ENCODE results near the gene ETFB. TPM values are rescaled to one million over a fixed set of nuclear protein-coding genes. Genes with fewer than 3 reads are reported as not detected.

The ETFB gene
- total RNA-seq, 1 experiment from 2014 or later, result 140 TPM

GRCh38 chr19:51326216-51327065 is 39.7 kb downstream of the ETFB start:
- no peak overlapping the region for H3K4me3 ChIP-seq (replicated peaks in 1 of 2; ENCODE audit: low read depth in 1 of 2, low read length in 2 of 2)
- ATAC-seq (no peak), DNase-seq (ENCODE audit: low read depth, low spot score) (no peak)
- no peaks in the 10 kb centered on the region for H3K79me2 ChIP-seq (ENCODE audit: insufficient read depth, low read length)
- peaks cover 8% of the 10 kb centered on the region; the same call in 1 of the 2 replicates for H3K27me3 ChIP-seq (ENCODE audit: insufficient read depth, low read length)
- H3K36me3 ChIP-seq (ENCODE audit: control insufficient read depth in 1 of 2, insufficient read depth in 2 of 2, low read length in 2 of 2), result no peaks in the 10 kb centered on the region
- ChIA-PET RAD21 (ENCODE audit: low non-redundant PET in 1 of 2, low total read pairs in 2 of 2, uncharacterized antibody in 2 of 2, unreplicated experiment in 2 of 2) (no interaction called here), CTCF (no interaction called here), POLR2A (no interaction called here)
- no TSS peak for BruUV-seq (replicated peaks)
- TF ChIP-seq YY1 (IDR thresholded peaks at IDR 0.05; ENCODE audit: extremely low read depth, insufficient replicate concordance, low read depth, low read length) (no peak), EZH2phosphoT487 (IDR thresholded peaks at IDR 0.05; ENCODE audit: borderline replicate concordance) (no peak), ZFX (IDR thresholded peaks at IDR 0.05) (no peak), EZH2 (IDR thresholded peaks at IDR 0.05) (no peak), CEBPB (IDR thresholded peaks at IDR 0.05; ENCODE audit: low read depth) (no peak)
- H3K4me1 ChIP-seq (ENCODE audit: control insufficient read depth in 1 of 2, insufficient read depth in 2 of 2, low read length in 2 of 2), result peaks cover 2 to 10% of the 10 kb centered on the region in 2 experiments; a peak in 2 of 4 replicates
- H3K9me2 ChIP-seq (ENCODE audit: insufficient read depth), result no peaks in the 10 kb centered on the region
- no peak overlapping the region for H3K27ac ChIP-seq (ENCODE audit: low read depth, low read length)
- H3K4me2 ChIP-seq (ENCODE audit: low read length), result no peak overlapping the region
- no peak overlapping the region for H3K9ac ChIP-seq (ENCODE audit: low read length)
- intact Hi-C loops (cut with micrococcal nuclease), result no loop called here
- H2AFZ ChIP-seq (ENCODE audit: low read depth, low read length, poor library complexity, severe bottlenecking), result no peak overlapping the region
- no peaks in the 10 kb centered on the region for H3K9me3 ChIP-seq (ENCODE audit: control insufficient read depth in 1 of 2, insufficient read depth in 1 of 2, low read depth in 1 of 2, low read length in 2 of 2)
- H4K20me1 ChIP-seq (ENCODE audit: insufficient read depth), result no peaks in the 10 kb centered on the region

GRCh38 chr19:51325161-51325976 is 40.8 kb downstream of the ETFB start:
- no TSS peak for BruUV-seq (replicated peaks)
- no peak for DNase-seq (ENCODE audit: low read depth, low spot score)
- CTCF ChIA-PET, result interaction anchor here (1.5 kb wide), 1 partner anchor 14 kb away, joined by 10 read pairs; no protein-coding TSS in a partner anchor
- no peak overlapping the region for H3K4me2 ChIP-seq (ENCODE audit: low read length)
- no peak overlapping the region for H3K9ac ChIP-seq (ENCODE audit: low read length)
- intact Hi-C loops (cut with micrococcal nuclease), result no loop called here
- no peak overlapping the region for H3K27ac ChIP-seq (ENCODE audit: low read depth, low read length)
- H4K20me1 ChIP-seq (ENCODE audit: insufficient read depth), result no peaks in the 10 kb centered on the region
- peaks cover 2 to 10% of the 10 kb centered on the region in 2 experiments; a peak in 2 of 4 replicates for H3K4me1 ChIP-seq (ENCODE audit: control insufficient read depth in 1 of 2, insufficient read depth in 2 of 2, low read length in 2 of 2)
- H3K27me3 ChIP-seq (ENCODE audit: insufficient read depth, low read length), result peaks cover 8% of the 10 kb centered on the region; the same call in 1 of the 2 replicates
- H3K9me3 ChIP-seq (ENCODE audit: control insufficient read depth in 1 of 2, insufficient read depth in 1 of 2, low read depth in 1 of 2, low read length in 2 of 2), result no peaks in the 10 kb centered on the region
- H3K4me3 ChIP-seq (replicated peaks in 1 of 2; ENCODE audit: low read depth in 1 of 2, low read length in 2 of 2), result no peak overlapping the region
- H2AFZ ChIP-seq (ENCODE audit: low read depth, low read length, poor library complexity, severe bottlenecking), result no peak overlapping the region
- POLR2A ChIA-PET, result no interaction called here
- H3K9me2 ChIP-seq (ENCODE audit: insufficient read depth), result no peaks in the 10 kb centered on the region
- no peak for ATAC-seq
- no peaks in the 10 kb centered on the region for H3K79me2 ChIP-seq (ENCODE audit: insufficient read depth, low read length)
- TF ChIP-seq MAX (IDR thresholded peaks at IDR 0.05), result no peak
- no peak for TF ChIP-seq FOSL1 (IDR thresholded peaks at IDR 0.05; ENCODE audit: low read depth)
- no peak for TF ChIP-seq ATF3 (IDR thresholded peaks at IDR 0.05)
- no peak for TF ChIP-seq CEBPB (IDR thresholded peaks at IDR 0.05; ENCODE audit: low read depth)
- no peak for TF ChIP-seq YY1 (IDR thresholded peaks at IDR 0.05; ENCODE audit: extremely low read depth, insufficient replicate concordance, low read depth, low read length)
- no peak for TF ChIP-seq POLR2AphosphoS5 (IDR thresholded peaks at IDR 0.05; ENCODE audit: low read depth, low read length)
- no peak for TF ChIP-seq JUND (IDR thresholded peaks at IDR 0.05)
- no peak for TF ChIP-seq ELF1 (IDR thresholded peaks at IDR 0.05; ENCODE audit: borderline replicate concordance, low read depth)
- TF ChIP-seq CTCF (IDR thresholded peaks at IDR 0.05 in 2 of 3, conservative IDR thresholded peaks at IDR 0.05 in 1 of 3; ENCODE audit: borderline replicate concordance in 1 of 3, insufficient read depth in 1 of 3, low read depth in 2 of 3, low read length in 2 of 3), result no peak
- no peak for TF ChIP-seq RAD21 (IDR thresholded peaks at IDR 0.05; ENCODE audit: low read depth)
- TF ChIP-seq SRF (IDR thresholded peaks at IDR 0.05; ENCODE audit: low read depth), result no peak
- TF ChIP-seq EZH2 (IDR thresholded peaks at IDR 0.05), result no peak
- H3K36me3 ChIP-seq (ENCODE audit: control insufficient read depth in 1 of 2, insufficient read depth in 2 of 2, low read length in 2 of 2), result no peaks in the 10 kb centered on the region
- RAD21 ChIA-PET (ENCODE audit: low non-redundant PET in 1 of 2, low total read pairs in 2 of 2, uncharacterized antibody in 2 of 2, unreplicated experiment in 2 of 2), result no interaction called here

Data from HCT116 (cell line).